Skeletal muscle satellite cell (primary cell): Measurements from ENCODE around the gene CD300E.
"Not testable (repeated sequence)": the region's sequence is repeated elsewhere in the genome, so short reads cannot be mapped to it uniquely, and the experiment has no call there.

Experiments
- H3K27me3 ChIP-seq: 2 replicates; pipeline ENCODE4 v1.7.0; 2013; ENCODE audit warnings: low read length; ENCODE audit not compliant: control insufficient read depth, insufficient read depth
- H3K36me3 ChIP-seq: 2 replicates; pipeline ENCODE4 v1.7.0; 2013; ENCODE audit warnings: mild to moderate bottlenecking, control low read depth, low read length; ENCODE audit not compliant: insufficient read depth
- H3K4me1 ChIP-seq: 2 replicates; pipeline ENCODE4 v1.7.0; 2013; ENCODE audit warnings: low read length; ENCODE audit not compliant: control insufficient read depth, insufficient read depth
- H3K4me2 ChIP-seq: 2 replicates; pipeline ENCODE4 v1.7.0; 2013; ENCODE audit warnings: mild to moderate bottlenecking, low read length
- H3K4me3 ChIP-seq: 2 replicates; pipeline ENCODE4 v1.7.0; 2013; ENCODE audit warnings: low read length
- H3K9ac ChIP-seq: 2 replicates; pipeline ENCODE4 v1.7.0; 2013; ENCODE audit warnings: mild to moderate bottlenecking, low read depth, low read length, moderate library complexity
- H3K9me3 ChIP-seq: replicated peaks from 2 replicates; pipeline ENCODE4 v1.7.0; 2013; ENCODE audit warnings: mild to moderate bottlenecking, control low read depth, low read length

Gene CD300E

GRCh38 chr17:74573635-74574034, 49.9 kb downstream of the CD300E start:
- not testable (repeated sequence) for H3K4me3 ChIP-seq, H3K36me3 ChIP-seq, H3K9ac ChIP-seq, H3K9me3 ChIP-seq, H3K4me2 ChIP-seq, H3K27me3 ChIP-seq, H3K4me1 ChIP-seq

- Histone ChIP-seq H3K4me1 (no peaks in the 10 kb centered on the region), H3K27me3 (no peaks in the 10 kb centered on the region), H3K4me3 (no peak overlapping the region), H3K36me3 (no peaks in the 10 kb centered on the region), H3K4me2 (no peak overlapping the region), H3K9ac (no peak overlapping the region), H3K9me3 (no peaks in the 10 kb centered on the region)
Measured at GRCh38 chr17:74573169-74573568, 50.4 kb downstream of the CD300E start.

- H3K27me3 ChIP-seq, result no peaks in the 10 kb centered on the region
- H3K4me3 ChIP-seq, result no peak overlapping the region
- H3K9me3 ChIP-seq, result no peaks in the 10 kb centered on the region
- H3K9ac ChIP-seq, result no peak overlapping the region
- H3K36me3 ChIP-seq, result no peaks in the 10 kb centered on the region
- no peaks in the 10 kb centered on the region for H3K4me1 ChIP-seq
- no peak overlapping the region for H3K4me2 ChIP-seq
Measured at GRCh38 chr17:74571621-74572270, 51.8 kb downstream of the CD300E start.

GRCh38 chr17:74569020-74570003, 54.2 kb downstream of the CD300E start:
- Histone ChIP-seq H3K9ac (no peak overlapping the region), H3K27me3 (no peaks in the 10 kb centered on the region), H3K4me1 (no peaks in the 10 kb centered on the region)

GRCh38 chr17:74568106-74568873, 55.2 kb downstream of the CD300E start:
- Histone ChIP-seq H3K4me1 (no peaks in the 10 kb centered on the region), H3K4me2 (no peak overlapping the region), H3K4me3 (no peak overlapping the region), H3K36me3 (no peaks in the 10 kb centered on the region), H3K27me3 (no peaks in the 10 kb centered on the region), H3K9ac (no peak overlapping the region), H3K9me3 (no peaks in the 10 kb centered on the region)

More at GRCh38 chr17:74569020-74570003, 54.2 kb downstream of the CD300E start:
- H3K36me3 ChIP-seq, result no peaks in the 10 kb centered on the region
- H3K9me3 ChIP-seq, result no peaks in the 10 kb centered on the region
- H3K4me3 ChIP-seq, result no peak overlapping the region
- H3K4me2 ChIP-seq, result no peak overlapping the region

GRCh38 chr17:74567397-74567796, 56.1 kb downstream of the CD300E start, which contains the start of gene CD300H:
Gene CD300H (minus strand): TSS chr17:74567509.
- Histone ChIP-seq H3K27me3 (no peaks in the 10 kb centered on the region), H3K4me2 (no peak within 1 kb of the TSS), H3K36me3 (no peaks in the 10 kb centered on the region), H3K4me1 (no peaks in the 10 kb centered on the region), H3K9ac (no peak within 1 kb of the TSS), H3K9me3 (no peaks in the 10 kb centered on the region), H3K4me3 (no peak within 1 kb of the TSS)

GRCh38 chr17:74566132-74566753, 57.3 kb downstream of the CD300E start:
- no peak overlapping the region for H3K9ac ChIP-seq
- H3K4me2 ChIP-seq, result no peak overlapping the region
- no peaks in the 10 kb centered on the region for H3K9me3 ChIP-seq
- H3K27me3 ChIP-seq, result no peaks in the 10 kb centered on the region
- no peaks in the 10 kb centered on the region for H3K4me1 ChIP-seq
- no peaks in the 10 kb centered on the region for H3K36me3 ChIP-seq
- H3K4me3 ChIP-seq, result no peak overlapping the region

DNA sequence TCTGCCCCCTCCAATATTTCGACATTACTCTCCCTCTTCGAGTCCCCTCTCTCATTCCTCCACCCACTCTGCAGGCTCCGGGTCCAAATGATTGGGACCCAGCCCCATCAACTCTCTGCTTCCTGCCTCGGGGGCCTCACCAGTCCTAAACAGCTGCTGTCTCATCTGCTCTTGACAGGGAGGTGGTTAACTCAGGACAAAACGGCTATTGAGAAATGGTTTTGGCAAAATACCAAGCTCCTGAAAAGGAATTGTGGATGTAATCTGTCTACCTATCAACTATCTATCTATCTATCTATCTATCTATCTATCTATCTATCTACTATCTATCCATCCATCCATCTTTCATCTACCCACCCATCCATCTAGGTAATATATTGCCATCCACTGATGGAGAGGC, 58.4 kb downstream of the CD300E start:
- H3K27me3 ChIP-seq, result no peaks in the 10 kb centered on the region
- no peak overlapping the region for H3K4me2 ChIP-seq
- H3K4me3 ChIP-seq, result no peak overlapping the region
- no peak overlapping the region for H3K9ac ChIP-seq
- no peaks in the 10 kb centered on the region for H3K36me3 ChIP-seq
- H3K4me1 ChIP-seq, result no peaks in the 10 kb centered on the region
- no peaks in the 10 kb centered on the region for H3K9me3 ChIP-seq

- Histone ChIP-seq H3K4me3 (no peak overlapping the region), H3K9me3 (no peaks in the 10 kb centered on the region), H3K4me1 (no peaks in the 10 kb centered on the region), H3K9ac (no peak overlapping the region), H3K27me3 (no peaks in the 10 kb centered on the region), H3K4me2 (no peak overlapping the region), H3K36me3 (no peaks in the 10 kb centered on the region)
Measured at GRCh38 chr17:74563358-74563757, 60.2 kb downstream of the CD300E start.

DNA sequence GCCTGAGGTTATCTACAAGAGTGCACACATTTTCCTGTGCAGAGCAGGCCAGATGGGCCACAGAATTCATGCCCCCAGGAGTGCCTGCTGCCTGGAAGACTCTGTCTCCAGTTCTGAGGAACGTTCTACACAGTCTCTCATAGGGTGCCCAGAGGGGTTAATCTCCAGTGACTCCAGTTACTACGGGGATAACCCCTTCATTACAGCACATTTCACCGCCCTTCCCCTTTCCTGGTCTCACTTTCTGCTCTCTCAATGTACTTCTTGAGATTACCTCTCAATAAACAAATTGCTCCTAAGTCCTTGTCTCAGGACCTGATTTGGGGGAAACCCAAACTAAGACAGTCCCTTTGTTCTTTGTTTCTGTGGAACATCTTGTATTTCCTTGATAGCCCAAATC, 62.0 kb downstream of the CD300E start:
- H3K4me3 ChIP-seq, result no peak overlapping the region
- no peaks in the 10 kb centered on the region for H3K36me3 ChIP-seq
- H3K9me3 ChIP-seq, result no peaks in the 10 kb centered on the region
- H3K4me1 ChIP-seq, result no peaks in the 10 kb centered on the region
- no peaks in the 10 kb centered on the region for H3K27me3 ChIP-seq
- H3K4me2 ChIP-seq, result no peak overlapping the region
- no peak overlapping the region for H3K9ac ChIP-seq
